IPS-NIHi7 (cell line): ENCODE data around the gene PYROXD2.

Experiments
- DNase-seq: peaks from one replicate; pipeline ENCODE4 v3.0.0; 2012; ENCODE audit warnings: mixed read lengths; ENCODE audit errors: extremely low spot score

Gene PYROXD2

DNA sequence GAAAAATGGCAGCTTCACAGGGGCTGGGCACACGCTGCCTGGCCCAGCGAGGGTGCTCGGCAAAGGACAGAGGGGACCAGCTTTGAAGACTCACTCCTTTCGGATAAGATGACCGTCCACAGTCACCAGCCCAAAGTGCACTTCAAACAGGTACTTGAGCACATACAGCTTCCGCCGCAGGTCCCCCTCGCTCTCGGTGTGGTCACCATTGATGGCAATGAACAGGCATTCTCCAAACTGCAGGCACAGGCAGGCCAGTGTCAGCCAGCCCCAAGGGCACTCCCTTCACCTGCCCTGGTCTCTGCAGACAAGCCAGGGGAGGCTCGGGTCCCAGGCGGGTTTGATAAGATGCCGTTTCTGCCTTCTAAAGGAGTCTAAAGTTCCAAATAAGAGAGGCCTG, 20.2 kb upstream of the PYROXD2 start:
- no peak for DNase-seq

GRCh38 chr10:98433881-98434732, 19.1 kb upstream of the PYROXD2 start:
- DNase-seq = no peak

DNA sequence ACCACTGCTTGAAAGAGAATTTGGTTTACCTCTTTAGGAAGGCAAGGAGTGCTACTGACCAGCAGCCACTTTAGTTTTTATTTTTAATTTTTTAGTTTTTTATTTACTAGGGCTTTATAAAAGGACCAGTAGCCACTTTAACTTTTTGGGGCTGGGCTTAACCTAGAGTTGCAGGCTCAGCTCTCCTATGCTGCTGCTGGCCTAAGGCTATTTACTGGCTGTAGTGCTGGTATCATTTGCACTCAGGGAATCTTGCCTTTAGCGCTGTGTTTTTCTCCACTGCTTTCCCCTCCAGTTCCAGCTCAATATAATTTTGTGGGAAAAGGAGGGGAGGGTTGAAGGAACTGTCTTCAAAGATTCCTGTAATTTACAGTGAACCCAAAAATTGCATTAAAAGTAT, 18.4 kb upstream of the PYROXD2 start:
- no peak for DNase-seq

DNA sequence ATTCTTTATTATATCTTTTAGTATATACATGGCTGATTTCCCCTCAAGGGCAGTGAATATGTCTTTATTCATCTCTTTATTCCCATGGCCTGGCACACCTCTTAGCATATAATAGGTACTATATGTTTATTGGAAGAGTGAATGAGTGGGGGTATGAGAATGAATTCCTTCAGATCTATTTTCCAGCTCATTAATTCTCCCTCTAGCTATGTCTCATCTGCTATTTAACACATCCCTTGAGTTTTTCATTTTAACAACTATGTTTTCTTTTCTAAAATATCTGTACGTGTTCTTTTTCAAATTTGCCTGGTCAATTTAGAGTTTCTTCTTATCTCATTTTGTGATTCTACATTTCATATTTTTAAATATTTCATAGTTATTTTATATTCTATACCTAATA, 17.3 kb upstream of the PYROXD2 start:
- no peak for DNase-seq

- no peak for DNase-seq
These were observed 16.0 kb upstream of the PYROXD2 start for GRCh38 chr10:98431016-98431415.

DNA sequence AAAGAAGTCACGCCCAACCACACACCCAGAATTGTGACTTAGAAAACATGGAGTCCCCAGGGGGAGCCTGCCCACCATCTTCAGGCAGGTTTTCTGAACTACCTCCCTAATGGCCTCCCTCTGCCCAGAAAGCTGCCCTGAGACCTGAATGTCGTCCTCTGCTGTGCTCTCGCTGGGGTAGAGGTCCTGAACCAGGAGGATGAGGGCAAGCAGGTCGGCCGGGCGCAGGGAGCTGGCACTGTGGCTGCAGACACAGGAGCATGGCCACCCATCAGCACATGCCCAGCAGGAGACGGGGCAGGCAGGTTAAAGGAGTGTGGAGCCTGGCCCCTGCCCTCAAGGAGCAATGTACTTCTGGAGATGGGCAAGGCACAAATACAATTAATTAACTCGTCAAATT, 15.4 kb upstream of the PYROXD2 start:
- DNase-seq = no peak

- no peak for DNase-seq
These were observed 14.5 kb upstream of the PYROXD2 start for GRCh38 chr10:98429320-98430072.

DNA sequence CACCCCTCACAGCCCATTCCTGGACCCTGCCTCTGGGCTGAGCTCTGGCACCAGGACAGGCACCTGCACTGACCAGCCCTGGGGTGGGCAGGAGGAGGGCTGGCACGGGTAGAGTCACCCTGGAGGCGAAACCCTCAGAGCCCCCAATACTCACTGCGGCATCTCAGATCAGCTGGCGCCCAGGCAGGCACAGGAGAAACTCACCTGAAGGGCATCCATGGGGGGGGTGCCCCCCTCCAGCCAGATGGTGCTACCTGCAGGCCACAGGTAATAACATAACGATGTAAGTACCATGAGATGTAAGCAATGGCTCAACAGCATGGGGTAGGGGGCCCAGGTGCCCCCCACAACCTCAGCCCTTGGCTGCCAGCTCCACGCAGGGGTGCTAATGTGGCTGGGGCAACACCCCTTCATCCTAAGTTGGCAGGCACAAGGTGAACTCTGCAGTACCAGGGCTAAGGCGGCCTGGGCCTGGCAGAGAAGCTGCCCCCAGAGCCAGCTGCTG, 12.1 kb upstream of the PYROXD2 start:
- DNase-seq = no peak

- DNase-seq = peak; percentile 86
These were observed 10.8 kb upstream of the PYROXD2 start for GRCh38 chr10:98425511-98426352.

GRCh38 chr10:98424295-98425254, 9.6 kb upstream of the PYROXD2 start:
- DNase-seq = no peak

DNA sequence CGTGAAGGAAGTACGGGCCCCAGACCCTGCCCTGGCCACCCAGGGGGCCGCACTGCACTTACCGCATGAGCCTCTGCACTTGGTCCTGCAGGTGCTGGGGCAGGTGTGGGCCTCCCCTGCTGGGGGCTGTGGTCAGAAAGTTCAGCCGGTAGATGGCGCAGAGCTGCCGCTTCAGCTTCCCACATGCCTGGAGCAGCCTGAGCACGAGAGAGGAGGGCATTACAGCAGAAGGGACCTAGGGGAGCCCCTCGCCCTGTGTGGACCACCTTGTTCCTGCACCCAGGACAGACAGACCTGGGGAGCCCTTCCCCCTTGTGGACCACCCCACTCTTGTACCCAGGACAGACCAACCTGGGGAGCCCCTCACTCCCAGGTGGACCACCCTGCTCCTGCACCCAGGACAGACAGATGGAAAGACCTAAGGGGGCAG, 8.7 kb upstream of the PYROXD2 start:
- peak; percentile 76 for DNase-seq

GRCh38 chr10:98422182-98422581, 7.2 kb upstream of the PYROXD2 start:
- DNase-seq = no peak

GRCh38 chr10:98420786-98421185, 5.8 kb upstream of the PYROXD2 start:
- DNase-seq = no peak

DNA sequence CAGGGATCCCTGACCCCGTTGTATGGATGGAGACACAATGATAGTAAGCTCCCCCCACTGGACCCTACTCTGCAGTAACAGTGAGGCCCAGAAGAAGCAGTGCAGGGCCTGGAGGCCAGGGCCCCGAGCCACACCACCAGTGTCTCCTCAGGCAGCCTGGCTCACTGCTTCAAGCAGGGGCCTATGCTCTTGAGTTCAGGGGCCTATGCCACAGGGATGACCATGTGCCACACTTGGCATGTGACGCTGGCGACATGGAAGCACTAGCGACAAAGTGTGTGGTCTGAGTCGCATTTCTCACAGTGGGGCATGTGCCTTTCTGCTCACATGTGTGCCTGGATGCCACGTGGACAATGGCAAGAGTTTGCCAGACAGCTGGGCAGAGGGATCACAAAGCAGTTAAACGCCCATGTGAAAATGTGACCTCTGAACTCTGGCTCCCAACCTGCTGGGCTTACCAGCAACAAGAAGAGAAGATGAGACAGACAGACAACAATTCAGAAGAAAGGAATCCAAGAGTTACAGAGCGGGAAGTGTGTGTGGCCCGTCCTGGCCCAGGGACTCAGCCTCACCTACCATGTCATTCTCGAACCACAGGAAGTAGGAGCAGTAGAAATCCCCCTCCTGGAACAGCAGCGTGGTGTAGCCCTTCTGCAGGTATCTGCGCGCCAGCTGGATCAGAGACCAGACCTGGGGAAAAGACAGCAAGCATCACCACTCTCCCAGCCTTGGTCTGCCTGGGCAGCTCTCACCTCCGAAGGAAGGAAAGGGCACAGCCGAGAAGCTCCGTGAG, 4.7 kb upstream of the PYROXD2 start:
- no peak for DNase-seq

DNA sequence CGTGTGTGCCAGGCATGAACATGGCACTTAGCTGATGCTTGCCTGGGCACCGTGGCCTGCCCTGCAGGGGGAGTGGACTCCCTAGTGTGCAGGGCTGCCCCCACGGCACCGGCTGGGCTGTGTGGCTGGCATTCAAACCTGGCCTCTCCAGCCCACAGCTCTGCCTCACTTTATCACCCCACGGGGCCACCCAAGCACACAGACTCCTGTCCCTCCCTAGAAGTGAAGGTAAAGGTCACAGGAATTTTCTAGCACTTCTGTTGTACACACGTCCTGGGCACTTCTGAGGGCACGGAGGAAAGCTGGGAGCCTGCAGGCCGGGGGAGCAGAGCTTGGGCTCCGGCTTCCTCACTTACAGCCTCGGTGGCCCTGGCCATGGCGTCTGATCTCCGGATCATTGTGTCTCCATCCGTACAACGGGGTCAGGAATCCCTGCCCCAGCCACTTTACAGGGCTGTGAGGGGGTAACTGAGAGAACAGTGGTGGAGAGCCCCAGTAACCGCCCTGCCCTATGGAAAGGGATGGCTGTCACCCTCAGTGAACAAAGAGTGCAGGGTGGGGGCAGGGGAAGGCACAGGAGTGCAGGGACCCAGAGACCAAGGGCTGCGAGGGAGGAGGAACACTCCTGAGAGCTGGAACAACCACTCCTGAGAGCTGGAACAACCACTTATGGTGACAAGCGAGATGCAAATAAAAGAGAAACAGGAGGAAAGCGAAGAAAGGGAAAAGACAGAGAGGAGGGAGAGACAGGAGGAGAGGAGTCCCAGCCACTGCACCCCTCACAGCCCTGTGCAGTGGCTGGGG, 3.9 kb upstream of the PYROXD2 start:
- DNase-seq = no peak

DNA sequence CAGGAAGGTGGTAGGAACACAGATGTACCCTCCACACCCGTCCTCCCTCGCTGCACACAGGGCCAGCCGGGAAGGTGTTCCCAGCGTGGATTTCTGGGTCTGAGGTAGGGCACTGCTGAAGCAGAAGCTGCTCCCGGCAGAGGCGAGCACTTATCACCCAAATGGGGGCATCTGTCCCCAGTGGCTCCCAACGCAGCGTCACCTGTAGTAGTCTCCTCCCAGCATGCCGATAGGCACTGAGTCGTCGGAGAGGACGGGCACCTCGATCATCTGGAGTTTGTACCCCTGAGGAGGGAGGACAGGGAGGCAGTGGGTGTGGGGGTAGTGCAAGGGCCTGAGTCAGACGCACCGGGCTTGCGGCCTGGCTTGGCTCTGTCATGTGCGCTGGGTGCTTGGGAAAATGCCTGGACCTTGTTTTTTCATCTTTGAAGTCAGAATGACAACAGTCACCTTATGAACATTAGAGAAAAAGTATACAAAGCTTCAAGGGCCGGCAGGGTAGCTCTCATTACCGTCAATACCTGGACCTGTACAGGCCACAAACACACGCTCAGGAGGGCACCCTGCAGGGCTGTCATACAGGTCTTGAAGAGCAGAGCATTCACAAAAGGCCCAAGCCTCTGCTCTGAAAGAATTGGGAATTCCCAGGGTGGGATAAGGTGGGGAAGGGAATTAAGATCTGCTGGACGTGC, 3.1 kb upstream of the PYROXD2 start:
- DNase-seq = no peak

DNA sequence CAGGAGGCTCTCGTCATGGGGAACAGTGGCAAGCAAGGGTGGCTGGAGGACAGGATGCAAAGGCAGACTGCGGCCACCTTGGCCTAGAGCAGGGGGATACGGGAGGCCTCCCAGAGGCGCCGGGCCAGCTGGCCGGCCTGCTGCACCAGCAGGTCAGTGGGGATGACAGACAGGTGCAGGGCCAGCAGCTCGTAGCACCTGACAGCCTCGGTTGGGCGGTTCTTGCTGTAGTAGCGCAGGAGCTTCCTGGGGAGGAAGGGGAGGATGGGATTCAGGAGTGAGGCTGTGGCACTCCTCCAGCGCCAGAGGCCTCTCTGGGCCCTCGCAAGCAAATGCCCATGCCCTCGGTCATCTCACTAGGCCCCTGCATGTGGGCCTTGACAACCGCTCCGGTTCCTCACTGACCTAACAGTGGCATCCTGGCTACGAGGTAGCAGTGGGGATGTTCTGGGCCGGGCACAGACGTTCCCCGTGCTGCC, 2.5 kb upstream of the PYROXD2 start:
- DNase-seq = no peak
